ENCODE measurements around the gene ZNF502.

- TF ChIP-seq CTCF (IDR thresholded peaks at IDR 0.05) (no peak), POLR2AphosphoS5 (IDR thresholded peaks at IDR 0.05) (no peak), POLR2A (IDR thresholded peaks at IDR 0.05) (no peak), EP300 (IDR thresholded peaks at IDR 0.05) (no peak)
Observed at GRCh38 chr3:44678480-44679116, 33.9 kb upstream of the ZNF502 start.

Data from gastroesophageal sphincter (tissue), 3 donors.